Hematopoietic multipotent progenitor cell treated with erythropoietin and hydrocortisone succinate and interleukin-3 and kit ligand, for 8 days (in vitro differentiated cells): ENCODE results near the gene NMNAT2.

Experiments
- DNase-seq: peaks from one replicate; pipeline ENCODE4 v3.0.0-alpha.2; 2015

NMNAT2 gene

GRCh38 chr1:183203094-183203493 is 215.1 kb downstream of the NMNAT2 start:
- no peak for DNase-seq

GRCh38 chr1:183200451-183200850 is 217.7 kb downstream of the NMNAT2 start:
- no peak for DNase-seq

GRCh38 chr1:183199304-183199703 is 218.9 kb downstream of the NMNAT2 start:
- no peak for DNase-seq

- DNase-seq, result no peak
Measured at GRCh38 chr1:183198463-183198862, 219.7 kb downstream of the NMNAT2 start.
